SK-N-SH (cell line): ENCODE data around the gene PNO1. TPM values are rescaled to one million over a fixed set of nuclear protein-coding genes. Genes with fewer than 3 reads are reported as not detected.

Experiments used
- CTCF ChIA-PET: fragments of 300-600, 350-600 bp; formaldehyde crosslinking; extraction: SDS; loops from one replicate; lab custom pipeline; 2021; lab: Yijun Ruan, JAX
- POLR2A ChIA-PET: fragments of 350-600 bp; sonication (Branson Sonifier 250); formaldehyde crosslinking; extraction: SDS; loops from one replicate; lab custom pipeline; 2020; ENCODE audit warnings: antibody characterized with exemption, inconsistent platforms; lab: Yijun Ruan, JAX
- DNase-seq: peaks from one replicate; pipeline ENCODE4 v3.0.0; 2012
- H2AFZ ChIP-seq: fragments of 200-600 bp; sonication (generic); 2 replicates; pipeline ENCODE4 v1.8.1; 2016; ENCODE audit warnings: antibody characterized with exemption, mild to moderate bottlenecking, low read depth
- H3F3A ChIP-seq: fragments of 200-600 bp; sonication (generic); replicated peaks from 2 replicates; pipeline ENCODE3; 2016; ENCODE audit warnings: antibody characterized with exemption, mild to moderate bottlenecking; ENCODE audit not compliant: insufficient read depth
- H3K27ac ChIP-seq, 2 experiments: fragments of 200-500 bp in 1 of 2; fragments of 200-600 bp in 1 of 2; sonication (Bioruptor generic) in 1 of 2; sonication (generic), shearing (Covaris generic) in 1 of 2; 2 replicates each; pipeline versions ENCODE4 v1.5.1 to v1.6.1; 2014 to 2016; ENCODE audit warnings: low read depth in 2 of 2, inconsistent platforms in 1 of 2, low read length in 1 of 2, mild to moderate bottlenecking in 1 of 2, mixed read lengths in 1 of 2
- H3K27me3 ChIP-seq: fragments of 200-600 bp; sonication (generic), shearing (Covaris generic); 2 replicates; pipeline ENCODE4 v1.6.1; 2016; ENCODE audit warnings: mixed run types; ENCODE audit not compliant: insufficient read depth
- H3K36me3 ChIP-seq, 2 experiments: fragments of 200-500 bp in 1 of 2; fragments of 200-600 bp in 1 of 2; sonication (Bioruptor generic) in 1 of 2; sonication (generic) in 1 of 2; replicated peaks in 1 of 2; 2 replicates each; pipeline versions ENCODE3 to v1.5.1; 2014 to 2016; ENCODE audit warnings: low read length in 1 of 2, mild to moderate bottlenecking in 1 of 2; ENCODE audit not compliant: insufficient read depth in 2 of 2, control insufficient read depth in 1 of 2
- H3K4me1 ChIP-seq, 2 experiments: fragments of 200-500 bp in 1 of 2; fragments of 200-600 bp in 1 of 2; sonication (Bioruptor generic) in 1 of 2; sonication (generic), shearing (Covaris generic) in 1 of 2; 2 replicates each; pipeline versions ENCODE4 v1.5.1 to v1.6.1; 2014 to 2016; ENCODE audit warnings: low read depth in 1 of 2, low read length in 1 of 2, mixed run types in 1 of 2; ENCODE audit not compliant: insufficient read depth in 2 of 2, control insufficient read depth in 1 of 2
- H3K4me2 ChIP-seq: fragments of 200-600 bp; sonication (generic), shearing (Covaris generic); 2 replicates; pipeline ENCODE4 v1.6.1; 2017; ENCODE audit warnings: mixed run types
- H3K4me3 ChIP-seq, 2 experiments: fragments of 200-500 bp in 1 of 2; fragments of 200-600 bp in 1 of 2; sonication (Bioruptor generic) in 1 of 2; sonication (generic), shearing (Covaris generic) in 1 of 2; 2 replicates each; pipeline versions ENCODE4 v1.5.1 to v1.8.1; 2014 to 2016; ENCODE audit warnings: low read depth in 2 of 2, inconsistent platforms in 1 of 2, low read length in 1 of 2, mild to moderate bottlenecking in 1 of 2, mixed read lengths in 1 of 2, moderate library complexity in 1 of 2
- H3K79me2 ChIP-seq: fragments of 200-600 bp; sonication (generic); 2 replicates; pipeline ENCODE4 v1.8.1; 2017; ENCODE audit warnings: mild to moderate bottlenecking; ENCODE audit not compliant: insufficient read depth
- H3K9ac ChIP-seq: fragments of 200-600 bp; sonication (generic); 2 replicates; pipeline ENCODE4 v1.6.1; 2017; ENCODE audit warnings: mixed run types
- H3K9me2 ChIP-seq: fragments of 200-600 bp; sonication (generic); 2 replicates; pipeline ENCODE4 v1.6.1; 2017; ENCODE audit warnings: mixed run types
- H3K9me3 ChIP-seq: fragments of 200-600 bp; sonication (generic); 2 replicates; pipeline ENCODE4 v1.6.1; 2017; ENCODE audit warnings: mixed run types, mild to moderate bottlenecking, moderate library complexity
- H4K20me1 ChIP-seq: fragments of 200-600 bp; sonication (generic); 2 replicates; pipeline ENCODE4 v1.6.1; 2017; ENCODE audit warnings: mild to moderate bottlenecking, mixed run types; ENCODE audit not compliant: insufficient read depth
- CTCF ChIP-seq: fragments of 200-600 bp; sonication (generic); IDR thresholded peaks from 2 replicates; pipeline ENCODE4 v1.6.1; 2017; ENCODE audit warnings: antibody characterized with exemption, mild to moderate bottlenecking, moderate library complexity
- ELF1 ChIP-seq: IDR thresholded peaks from 2 replicates; pipeline ENCODE4 v1.4.0; 2012
- EP300 ChIP-seq, 2 experiments: IDR thresholded peaks; 2 replicates each; pipeline versions ENCODE4 v1.4.0 to v1.6.1; 2012; ENCODE audit warnings: borderline replicate concordance in 1 of 2, low read depth in 1 of 2, low read length in 1 of 2
- EZH2phosphoT487 ChIP-seq: fragments of 200-600 bp; sonication (generic); IDR thresholded peaks from 2 replicates; pipeline ENCODE4 v1.6.1; 2017; ENCODE audit warnings: low read depth, mixed run types, mild to moderate bottlenecking, antibody characterized with exemption, moderate library complexity, borderline replicate concordance
- FOSL2 ChIP-seq: IDR thresholded peaks from 2 replicates; pipeline ENCODE4 v1.4.0; 2012; ENCODE audit warnings: low read depth, mild to moderate bottlenecking, moderate library complexity, borderline replicate concordance
- FOXJ3 ChIP-seq: sonication (generic); formaldehyde crosslinking; IDR thresholded peaks from 2 replicates; pipeline ENCODE4 v1.5.1; 2020; ENCODE audit warnings: mild to moderate bottlenecking, missing genetic modification reagents
- FOXM1 ChIP-seq: IDR thresholded peaks from 2 replicates; pipeline ENCODE4 v1.4.0; 2012; ENCODE audit warnings: low read depth, mild to moderate bottlenecking
- GATA2 ChIP-seq: sonication (generic); formaldehyde crosslinking; IDR thresholded peaks from 2 replicates; pipeline ENCODE4 v1.5.0; 2020; ENCODE audit warnings: mild to moderate bottlenecking, missing genetic modification reagents
- JUND ChIP-seq: IDR thresholded peaks from 2 replicates; pipeline ENCODE4 v1.4.0; 2012
- MXI1 ChIP-seq: IDR thresholded peaks from 2 replicates; pipeline ENCODE4 v1.6.1; 2012; ENCODE audit warnings: mild to moderate bottlenecking, low read depth, low read length, improper control_type of control experiment
- PBX3 ChIP-seq: IDR thresholded peaks from 2 replicates; pipeline ENCODE4; 2012
- RAD21 ChIP-seq: IDR thresholded peaks from 2 replicates; pipeline ENCODE4 v1.6.1; 2012; ENCODE audit warnings: mild to moderate bottlenecking, low read length
- RCOR1 ChIP-seq: fragments of 150-350 bp; IDR thresholded peaks from 2 replicates; pipeline ENCODE4 v1.6.1; 2017; ENCODE audit warnings: antibody characterized with exemption, low read length
- REST ChIP-seq: IDR thresholded peaks from 2 replicates; pipeline ENCODE4 v1.6.1; 2012; ENCODE audit warnings: mild to moderate bottlenecking, low read depth, low read length, moderate library complexity
- RFX5 ChIP-seq: IDR thresholded peaks from 2 replicates; pipeline ENCODE4 v1.6.1; 2012; ENCODE audit warnings: mild to moderate bottlenecking, improper control_type of control experiment, low read length
- SIN3A ChIP-seq: IDR thresholded peaks from 2 replicates; pipeline ENCODE4 v1.6.1; 2012; ENCODE audit warnings: low read depth, mild to moderate bottlenecking, low read length, moderate library complexity, borderline replicate concordance
- TAF1 ChIP-seq: IDR thresholded peaks from 2 replicates; pipeline ENCODE4 v1.6.1; 2012; ENCODE audit warnings: low read depth, mild to moderate bottlenecking, low read length, moderate library complexity, borderline replicate concordance
- ZBTB33 ChIP-seq: IDR thresholded peaks from 2 replicates; pipeline ENCODE4 v1.4.0; 2012; ENCODE audit warnings: low read depth, borderline replicate concordance
- WGBS: methylation state at CpG from one replicate; pipeline ENCODE4 v1.1.6; 2017; ENCODE audit warnings: low lambda C conversion rate; 5-methylcytosine and 5-hydroxymethylcytosine counted together
- polyA plus RNA-seq, 3 experiments: library from polyadenylated mRNA; depleted of rRNA; stranded (reverse); fragments of >200 nt; gene quantifications; 2 replicates each; pipeline ENCODE4 v1.2.3, GENCODE V29; 2012

Gene PNO1
- polyA plus RNA-seq, 1 of the 3 experiments (the other 2 are of a cell fraction): 20.6 TPM

GRCh38 chr2:68169308-68169707 lies 11.6 kb downstream of the PNO1 start:
- no peaks in the 10 kb centered on the region for H3K27me3 ChIP-seq
- peaks cover 17% of the 10 kb centered on the region; the same call in 1 of the 2 replicates for H3K79me2 ChIP-seq
- H3K9me2 ChIP-seq: no peaks in the 10 kb centered on the region
- no peaks in the 10 kb centered on the region for H3K9me3 ChIP-seq
- 90% methylated on average over 4 of the region's 4 CpGs for WGBS
- TF ChIP-seq ZBTB33: no peak
- no peak for TF ChIP-seq MXI1
- TF ChIP-seq CTCF: peak; percentile 21; the same call in 1 of the 2 replicates
- no peak for TF ChIP-seq TAF1
- no peak for TF ChIP-seq RCOR1
- no peak for TF ChIP-seq EZH2phosphoT487
- TF ChIP-seq PBX3: no peak
- no peaks in the 10 kb centered on the region for H4K20me1 ChIP-seq
- no peaks in the 10 kb centered on the region for H3K4me1 ChIP-seq
- H3F3A ChIP-seq: peaks cover 26% of the 10 kb centered on the region
- H3K27ac ChIP-seq: no peak overlapping the region
- no peak overlapping the region for H3K4me3 ChIP-seq
- DNase-seq: no peak
- ChIA-PET CTCF (interaction anchor here (0.9 to 3.5 kb wide), 5 partner anchors 8 to 47 kb away, joined by 3 to 14 read pairs (median 4); partner anchors contain the start of gene PNO1), POLR2A (interaction anchor here (0.7 kb wide), 1 partner anchor 84 kb away, joined by 3 read pairs; no protein-coding TSS in a partner anchor)
- no peak overlapping the region for H2AFZ ChIP-seq
- peaks cover 60 to 71% of the 10 kb centered on the region in 2 experiments for H3K36me3 ChIP-seq
- no peak overlapping the region for H3K9ac ChIP-seq
- H3K4me2 ChIP-seq: no peak overlapping the region

GRCh38 chr2:68171146-68171545 lies 13.5 kb downstream of the PNO1 start:
- WGBS: 96% methylated on average over 7 of the region's 7 CpGs
- ChIA-PET POLR2A (no interaction called here), CTCF (interaction anchor here (0.9 to 1.1 kb wide), 2 partner anchors 55 to 124 kb away, joined by 3 to 4 read pairs; no protein-coding TSS in a partner anchor)
- Histone ChIP-seq H3K4me2 (no peak overlapping the region), H3K4me1 (no peaks in the 10 kb centered on the region), H3K9ac (no peak overlapping the region), H3K36me3 (peaks cover 71 to 76% of the 10 kb centered on the region in 2 experiments), H4K20me1 (no peaks in the 10 kb centered on the region), H3K4me3 (no peak overlapping the region), H3K27ac (no peak overlapping the region; a peak in 1 of 4 replicates), H3F3A (peaks cover 28% of the 10 kb centered on the region), H3K79me2 (peaks cover 17% of the 10 kb centered on the region; the same call in 1 of the 2 replicates), H2AFZ (no peak overlapping the region), H3K9me3 (no peaks in the 10 kb centered on the region), H3K9me2 (no peaks in the 10 kb centered on the region), H3K27me3 (no peaks in the 10 kb centered on the region)
- no peak for DNase-seq
- TF ChIP-seq REST (no peak), RAD21 (no peak), ELF1 (no peak), GATA2 (CRISPR knock-in tag) (no peak), SIN3A (no peak), EP300 (IDR thresholded peaks at IDR 0.05; ENCODE audit: borderline replicate concordance in 1 of 2, low read depth in 1 of 2, low read length in 1 of 2) (no peak), RFX5 (no peak), FOSL2 (no peak), JUND (no peak), FOXJ3 (no peak), EZH2phosphoT487 (no peak), FOXM1 (no peak)
